Neural progenitor cell (in vitro differentiated cells): ENCODE results near the gene GMDS. TPM values are rescaled to one million over a fixed set of nuclear protein-coding genes. Genes with fewer than 3 reads are reported as not detected.

Source experiments
- DNase-seq: peaks from one replicate; pipeline ENCODE4 v3.0.0-alpha.2; 2016; ENCODE audit warnings: low spot score
- H2AFZ ChIP-seq: fragments of 200-600 bp; sonication (generic); replicated peaks from 2 replicates; pipeline ENCODE4 v1.6.1; 2016; ENCODE audit warnings: antibody characterized with exemption
- H3F3A ChIP-seq: fragments of 200-600 bp; sonication (generic); 2 replicates; pipeline ENCODE4 v1.6.1; 2016; ENCODE audit warnings: antibody characterized with exemption, low read depth
- H3K27ac ChIP-seq: fragments of 200-600 bp; sonication (generic); 2 replicates; pipeline ENCODE4 v1.5.1; 2016; ENCODE audit warnings: mild to moderate bottlenecking
- H3K27me3 ChIP-seq: fragments of 200-600 bp; sonication (generic); 2 replicates; pipeline ENCODE4 v1.6.1; 2016; ENCODE audit warnings: mild to moderate bottlenecking, moderate library complexity
- H3K36me3 ChIP-seq: fragments of 200-600 bp; sonication (generic); 2 replicates; pipeline ENCODE4 v1.5.1; 2016
- H3K4me1 ChIP-seq: fragments of 200-600 bp; sonication (generic); 2 replicates; pipeline ENCODE4 v1.6.1; 2016; ENCODE audit warnings: mixed run types
- H3K4me2 ChIP-seq: fragments of 200-600 bp; sonication (generic); 2 replicates; pipeline ENCODE4 v1.6.1; 2016
- H3K4me3 ChIP-seq: fragments of 200-600 bp; sonication (generic); 2 replicates; pipeline ENCODE4 v1.5.1; 2016
- H3K79me2 ChIP-seq: fragments of 200-600 bp; sonication (generic); 2 replicates; pipeline ENCODE4 v1.6.1; 2016; ENCODE audit warnings: low read depth
- H3K9ac ChIP-seq: fragments of 200-600 bp; sonication (generic); 2 replicates; pipeline ENCODE4 v1.6.1; 2016
- H3K9me3 ChIP-seq: fragments of 200-600 bp; sonication (generic); 2 replicates; pipeline ENCODE4 v1.5.1; 2016; ENCODE audit warnings: low read depth
- H4K20me1 ChIP-seq: fragments of 200-600 bp; sonication (generic); 2 replicates; pipeline ENCODE4 v1.6.1; 2016; ENCODE audit warnings: low read depth
- H3K27ac Mint-ChIP-seq: 3 replicates; pipeline ENCODE4 v1.8.0; 2021; ENCODE audit warnings: mixed read lengths
- H3K27me3 Mint-ChIP-seq: 2 replicates; pipeline ENCODE4 v1.8.0; 2022; ENCODE audit warnings: low read depth, mild to moderate bottlenecking, inconsistent platforms, moderate library complexity, mixed read lengths; ENCODE audit not compliant: insufficient read depth
- H3K36me3 Mint-ChIP-seq: 3 replicates; pipeline ENCODE4 v1.8.0; 2021; ENCODE audit warnings: mixed read lengths
- H3K4me1 Mint-ChIP-seq: 3 replicates; pipeline ENCODE4 v1.8.0; 2021; ENCODE audit warnings: mixed read lengths
- H3K4me3 Mint-ChIP-seq: 3 replicates; pipeline ENCODE4 v1.8.0; 2021; ENCODE audit warnings: mild to moderate bottlenecking, moderate library complexity, mixed read lengths
- H3K9me3 Mint-ChIP-seq: 3 replicates; pipeline ENCODE4 v1.8.0; 2020; ENCODE audit warnings: mixed read lengths
- CTCF ChIP-seq: fragments of 200-600 bp; sonication (generic); IDR thresholded peaks from 2 replicates; pipeline ENCODE4 v1.5.1; 2017; ENCODE audit warnings: antibody characterized with exemption, mild to moderate bottlenecking
- EZH2 ChIP-seq: fragments of 200-600 bp; sonication (generic); IDR thresholded peaks from 2 replicates; pipeline ENCODE4 v1.6.1; 2017; ENCODE audit warnings: antibody characterized with exemption, mild to moderate bottlenecking, moderate library complexity
- EZH2phosphoT487 ChIP-seq: fragments of 200-600 bp; sonication (generic); IDR thresholded peaks from 2 replicates; pipeline ENCODE4 v1.6.1; 2017; ENCODE audit warnings: antibody characterized with exemption
- total RNA-seq: library from RNA; depleted of rRNA; stranded (reverse); fragments of >200 nt; gene quantifications from 2 replicates; pipeline ENCODE4 v1.2.3, GENCODE V29; 2015; ENCODE audit warnings: low replicate concordance

GMDS gene
- total RNA-seq, 1 donor from 2014 or later, result 22.6 TPM

DNA sequence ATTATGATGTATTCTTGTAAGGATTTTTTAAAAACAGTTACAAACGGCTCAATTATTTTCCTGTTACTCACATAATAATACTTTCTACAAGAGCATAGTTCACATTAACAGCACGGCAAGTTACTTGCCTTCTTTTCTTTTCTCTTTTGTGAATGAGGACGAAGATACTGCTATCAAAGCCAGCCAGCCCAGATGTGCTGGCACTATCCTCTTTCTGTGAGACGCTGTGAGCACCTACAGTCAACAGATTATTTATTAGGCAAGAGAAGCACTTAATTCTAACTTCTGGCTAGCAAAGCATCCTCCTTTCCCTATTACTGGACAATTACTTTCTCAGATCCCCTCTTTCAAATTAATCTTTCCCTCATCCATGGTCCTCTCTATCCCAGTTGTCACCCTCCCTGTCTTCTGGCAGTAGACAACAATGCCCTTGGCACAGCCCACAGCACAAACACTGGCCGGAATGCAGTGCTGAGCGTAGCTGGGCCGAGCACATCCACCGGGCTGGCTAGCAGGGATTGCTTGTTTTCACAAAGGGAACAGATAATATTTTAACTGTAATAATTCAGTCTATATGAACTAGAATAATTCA lies 373.6 kb downstream of the GMDS start:
- peak; percentile 44 for DNase-seq
- no peaks in the 10 kb centered on the region for H3K9me3 ChIP-seq
- no peak overlapping the region for H3K9ac ChIP-seq
- Mint-ChIP-seq H3K27ac (no peak overlapping the region), H3K4me1 (peaks cover 37% of the 10 kb centered on the region), H3K9me3 (no peaks in the 10 kb centered on the region), H3K4me3 (no peak overlapping the region), H3K36me3 (no peaks in the 10 kb centered on the region), H3K27me3 (peaks cover 2% of the 10 kb centered on the region)
- H3K4me2 ChIP-seq, result peak overlapping the region; percentile 1
- no peaks in the 10 kb centered on the region for H3K79me2 ChIP-seq
- H3F3A ChIP-seq, result peaks cover 16% of the 10 kb centered on the region
- H3K4me3 ChIP-seq, result no peak overlapping the region
- H2AFZ ChIP-seq, result no peak overlapping the region
- no peak for TF ChIP-seq EZH2
- no peak for TF ChIP-seq CTCF
- no peak for TF ChIP-seq EZH2phosphoT487
- peaks cover 39% of the 10 kb centered on the region for H3K4me1 ChIP-seq
- H3K36me3 ChIP-seq, result no peaks in the 10 kb centered on the region
- H4K20me1 ChIP-seq, result peaks cover 7% of the 10 kb centered on the region
- no peaks in the 10 kb centered on the region for H3K27me3 ChIP-seq
- H3K27ac ChIP-seq, result no peak overlapping the region

GRCh38 chr6:1870932-1871331 lies 374.5 kb downstream of the GMDS start:
- Mint-ChIP-seq H3K27me3 (peaks cover 2% of the 10 kb centered on the region), H3K4me3 (no peak overlapping the region), H3K27ac (no peak overlapping the region), H3K36me3 (no peaks in the 10 kb centered on the region), H3K9me3 (no peaks in the 10 kb centered on the region), H3K4me1 (peaks cover 40% of the 10 kb centered on the region)
- Histone ChIP-seq H3K27ac (no peak overlapping the region), H3K36me3 (no peaks in the 10 kb centered on the region), H4K20me1 (peaks cover 7% of the 10 kb centered on the region), H3K4me1 (peaks cover 48% of the 10 kb centered on the region), H3K9ac (no peak overlapping the region), H2AFZ (no peak overlapping the region), H3K9me3 (no peaks in the 10 kb centered on the region), H3K4me2 (peak overlapping the region; percentile 1), H3K27me3 (no peaks in the 10 kb centered on the region), H3K79me2 (no peaks in the 10 kb centered on the region), H3K4me3 (no peak overlapping the region), H3F3A (peaks cover 16% of the 10 kb centered on the region)
- DNase-seq, result peak; percentile 53
- no peak for TF ChIP-seq EZH2phosphoT487
- TF ChIP-seq CTCF, result no peak
- no peak for TF ChIP-seq EZH2

DNA sequence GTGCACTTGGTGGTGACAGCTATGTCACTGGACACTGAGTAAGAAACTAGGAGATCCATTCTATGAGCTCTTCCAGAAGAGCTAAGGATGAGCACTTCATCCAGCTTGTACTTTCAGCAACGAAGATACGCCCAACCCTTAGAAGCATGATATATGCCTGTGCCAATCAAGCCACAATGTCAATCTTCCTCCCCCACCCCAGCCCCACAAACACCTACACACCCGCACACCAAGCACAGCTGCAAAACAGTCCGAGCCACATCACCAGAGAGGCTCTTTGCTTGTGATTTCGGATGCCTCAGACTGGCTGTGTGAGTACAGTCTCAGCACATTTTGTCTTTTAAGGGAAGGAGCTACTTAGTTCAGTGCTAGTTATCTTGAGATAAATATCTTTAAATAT lies 375.2 kb downstream of the GMDS start:
- Mint-ChIP-seq H3K4me3 (no peak overlapping the region), H3K9me3 (no peaks in the 10 kb centered on the region), H3K27me3 (peaks cover 2% of the 10 kb centered on the region), H3K36me3 (no peaks in the 10 kb centered on the region), H3K4me1 (peaks cover 46% of the 10 kb centered on the region), H3K27ac (no peak overlapping the region)
- Histone ChIP-seq H3K36me3 (no peaks in the 10 kb centered on the region), H3K4me3 (no peak overlapping the region), H3F3A (peaks cover 16% of the 10 kb centered on the region), H3K4me1 (peaks cover 48% of the 10 kb centered on the region), H3K27me3 (no peaks in the 10 kb centered on the region), H3K9me3 (no peaks in the 10 kb centered on the region), H3K79me2 (no peaks in the 10 kb centered on the region), H2AFZ (no peak overlapping the region), H3K27ac (no peak overlapping the region), H4K20me1 (peaks cover 7% of the 10 kb centered on the region), H3K4me2 (no peak overlapping the region), H3K9ac (no peak overlapping the region)
- TF ChIP-seq EZH2 (no peak), CTCF (no peak), EZH2phosphoT487 (no peak)
- no peak for DNase-seq
